Measurements from ENCODE around the gene COMMD2. TPM values are rescaled to one million over a fixed set of nuclear protein-coding genes. Genes with fewer than 3 reads are reported as not detected.

Gene COMMD2
- total RNA-seq: 55.3 and 60.8 TPM in 2 replicates
- long read RNA-seq, transcript COMMD2-203 (5 exons, 3,706 nt): major isoform, 52 of 60 reads
- long read RNA-seq, partial matches to known transcripts: 1 of 60 reads
- long read RNA-seq, other reads (novel, unspliced or antisense): 3 of 60 reads

DNA sequence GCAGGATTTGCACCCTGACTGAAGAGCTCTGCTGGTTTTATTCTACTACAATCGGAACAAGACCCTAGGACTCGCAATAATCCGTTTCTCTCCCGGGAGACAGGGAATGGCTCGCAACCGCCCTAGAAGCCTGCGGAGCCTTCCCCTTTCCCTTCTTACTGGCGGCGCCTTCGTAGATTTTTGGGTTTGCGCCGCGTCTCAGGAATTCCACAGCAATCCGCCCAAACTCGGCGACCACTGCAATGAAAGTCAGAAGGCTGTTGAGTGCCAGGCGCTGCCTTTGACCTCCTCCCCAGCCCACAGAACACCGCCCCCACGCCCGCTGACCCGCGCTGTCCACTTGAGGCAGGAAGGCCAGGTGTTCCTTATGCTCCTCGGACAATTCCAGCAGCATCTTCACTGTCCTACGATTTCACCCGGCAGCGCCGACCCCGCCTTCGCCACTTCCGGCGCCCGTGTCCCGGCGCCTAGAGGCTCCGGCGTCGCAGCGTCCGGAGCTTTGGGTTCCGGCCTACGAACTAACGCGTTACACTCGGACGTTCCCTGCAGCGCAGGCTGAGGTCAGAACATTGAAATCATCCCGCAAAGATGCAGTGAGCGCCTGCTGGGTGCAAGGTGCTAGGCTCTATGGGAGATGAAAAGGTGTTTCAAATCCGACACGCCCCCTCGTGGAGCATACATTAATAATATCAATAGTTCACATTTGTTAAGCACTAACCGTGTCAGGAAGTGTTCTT is at the start of gene COMMD2:
Gene COMMD2 (minus strand): TSS at position 439 of the 737 bp plus-strand sequence. CDS start 45 bp downstream, at position 394.
- H3K27me3 Mint-ChIP-seq: peaks cover 4% of the 10 kb centered on the region
- H3K27ac Mint-ChIP-seq: peak within 1 kb of the TSS; percentile 97
- H3K4me3 Mint-ChIP-seq (ENCODE audit: low read depth): peak within 1 kb of the TSS; percentile 99
- H3K9me3 Mint-ChIP-seq (ENCODE audit: low read depth): no peaks in the 10 kb centered on the region
- peaks cover 6% of the 10 kb centered on the region for H3K4me1 Mint-ChIP-seq (ENCODE audit: low read depth)
- DNase-seq (ENCODE audit: low spot score, unreplicated experiment): peak; percentile 62
- TF ChIP-seq, protein P1, sequence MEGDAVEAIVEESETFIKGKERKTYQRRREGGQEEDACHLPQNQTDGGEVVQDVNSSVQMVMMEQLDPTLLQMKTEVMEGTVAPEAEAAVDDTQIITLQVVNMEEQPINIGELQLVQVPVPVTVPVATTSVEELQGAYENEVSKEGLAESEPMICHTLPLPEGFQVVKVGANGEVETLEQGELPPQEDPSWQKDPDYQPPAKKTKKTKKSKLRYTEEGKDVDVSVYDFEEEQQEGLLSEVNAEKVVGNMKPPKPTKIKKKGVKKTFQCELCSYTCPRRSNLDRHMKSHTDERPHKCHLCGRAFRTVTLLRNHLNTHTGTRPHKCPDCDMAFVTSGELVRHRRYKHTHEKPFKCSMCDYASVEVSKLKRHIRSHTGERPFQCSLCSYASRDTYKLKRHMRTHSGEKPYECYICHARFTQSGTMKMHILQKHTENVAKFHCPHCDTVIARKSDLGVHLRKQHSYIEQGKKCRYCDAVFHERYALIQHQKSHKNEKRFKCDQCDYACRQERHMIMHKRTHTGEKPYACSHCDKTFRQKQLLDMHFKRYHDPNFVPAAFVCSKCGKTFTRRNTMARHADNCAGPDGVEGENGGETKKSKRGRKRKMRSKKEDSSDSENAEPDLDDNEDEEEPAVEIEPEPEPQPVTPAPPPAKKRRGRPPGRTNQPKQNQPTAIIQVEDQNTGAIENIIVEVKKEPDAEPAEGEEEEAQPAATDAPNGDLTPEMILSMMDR (IDR thresholded peaks at IDR 0.05; ENCODE audit: unreplicated experiment): peak; percentile 56
- H3K36me3 Mint-ChIP-seq (ENCODE audit: insufficient read depth): peaks cover 12% of the 10 kb centered on the region

DNA sequence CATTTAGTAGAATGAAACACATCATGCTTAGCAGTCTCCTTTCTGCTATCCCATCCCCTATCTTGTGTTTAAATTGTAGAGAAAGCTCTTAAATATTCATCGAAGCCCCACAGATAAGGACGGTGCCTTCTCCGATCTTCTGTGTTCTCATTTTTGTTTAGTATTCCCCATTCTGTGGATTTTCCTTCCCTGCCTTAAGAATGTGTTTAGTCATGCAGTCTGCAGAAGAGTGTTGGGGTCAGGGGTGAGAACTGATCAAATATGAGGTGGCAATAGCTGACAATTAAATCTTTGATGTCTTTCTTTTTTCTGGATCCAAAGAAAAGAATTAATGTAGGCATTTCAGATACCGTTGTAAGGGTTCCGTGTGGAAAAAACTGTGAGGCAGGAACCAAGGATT is 49.4 kb upstream of the COMMD2 start:
- DNase-seq (ENCODE audit: low spot score, unreplicated experiment): no peak
- H3K4me1 Mint-ChIP-seq (ENCODE audit: low read depth): no peaks in the 10 kb centered on the region
- no peaks in the 10 kb centered on the region for H3K36me3 Mint-ChIP-seq (ENCODE audit: insufficient read depth)
- TF ChIP-seq, protein P1 (IDR thresholded peaks at IDR 0.05; ENCODE audit: unreplicated experiment): no peak
- peaks cover 3% of the 10 kb centered on the region for H3K27me3 Mint-ChIP-seq
- no peak overlapping the region for H3K4me3 Mint-ChIP-seq (ENCODE audit: low read depth)
- no peak overlapping the region for H3K27ac Mint-ChIP-seq
- H3K9me3 Mint-ChIP-seq (ENCODE audit: low read depth): peaks cover 10% of the 10 kb centered on the region

DNA sequence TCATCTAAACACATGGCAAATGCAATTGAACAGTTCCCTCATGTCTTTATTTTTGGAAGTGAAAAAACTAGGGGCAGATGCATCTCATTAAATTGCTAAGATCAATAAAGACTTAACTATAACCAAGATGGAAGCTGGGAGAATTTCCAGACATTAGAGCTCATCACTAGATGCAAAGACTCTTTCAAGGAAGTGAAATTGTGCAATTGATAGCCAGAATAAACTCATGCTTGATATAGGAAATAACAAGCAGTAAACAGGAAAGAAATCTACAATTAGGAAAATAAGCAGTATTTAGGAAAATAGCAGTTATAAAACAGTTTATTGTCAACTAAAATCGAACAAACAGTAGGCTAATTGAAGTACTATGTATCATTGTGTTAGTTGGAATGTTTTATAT is 48.9 kb upstream of the COMMD2 start:
- H3K27ac Mint-ChIP-seq: no peak overlapping the region
- no peaks in the 10 kb centered on the region for H3K36me3 Mint-ChIP-seq (ENCODE audit: insufficient read depth)
- no peak for DNase-seq (ENCODE audit: low spot score, unreplicated experiment)
- TF ChIP-seq, protein P1 (IDR thresholded peaks at IDR 0.05; ENCODE audit: unreplicated experiment): no peak
- H3K4me1 Mint-ChIP-seq (ENCODE audit: low read depth): no peaks in the 10 kb centered on the region
- H3K4me3 Mint-ChIP-seq (ENCODE audit: low read depth): no peak overlapping the region
- peaks cover 10% of the 10 kb centered on the region for H3K9me3 Mint-ChIP-seq (ENCODE audit: low read depth)
- no peaks in the 10 kb centered on the region for H3K27me3 Mint-ChIP-seq

DNA sequence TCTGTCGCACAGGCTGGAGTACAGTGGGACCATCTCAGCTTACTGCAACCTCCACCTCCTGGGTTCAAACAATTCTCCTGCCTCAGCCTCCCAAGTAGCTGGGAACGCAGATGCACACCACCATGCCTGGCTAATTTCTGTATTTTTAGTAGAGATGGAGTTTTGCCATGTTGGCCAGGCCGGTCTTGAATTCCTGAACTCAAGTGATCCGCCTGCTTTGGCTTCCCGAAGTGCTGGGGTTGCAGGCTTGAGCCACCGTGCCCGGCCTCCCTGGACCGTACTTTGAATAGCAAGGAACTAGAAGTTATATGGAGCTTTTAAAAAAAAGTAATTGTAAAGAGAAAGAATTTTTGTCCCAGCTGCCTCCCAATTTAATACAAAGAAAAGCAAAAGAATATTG is 48.4 kb upstream of the COMMD2 start:
- TF ChIP-seq, protein P1 (IDR thresholded peaks at IDR 0.05; ENCODE audit: unreplicated experiment): no peak
- no peaks in the 10 kb centered on the region for H3K36me3 Mint-ChIP-seq (ENCODE audit: insufficient read depth)
- DNase-seq (ENCODE audit: low spot score, unreplicated experiment): no peak
- no peaks in the 10 kb centered on the region for H3K27me3 Mint-ChIP-seq
- no peaks in the 10 kb centered on the region for H3K4me1 Mint-ChIP-seq (ENCODE audit: low read depth)
- no peak overlapping the region for H3K4me3 Mint-ChIP-seq (ENCODE audit: low read depth)
- no peak overlapping the region for H3K27ac Mint-ChIP-seq
- peaks cover 10% of the 10 kb centered on the region for H3K9me3 Mint-ChIP-seq (ENCODE audit: low read depth)

DNA sequence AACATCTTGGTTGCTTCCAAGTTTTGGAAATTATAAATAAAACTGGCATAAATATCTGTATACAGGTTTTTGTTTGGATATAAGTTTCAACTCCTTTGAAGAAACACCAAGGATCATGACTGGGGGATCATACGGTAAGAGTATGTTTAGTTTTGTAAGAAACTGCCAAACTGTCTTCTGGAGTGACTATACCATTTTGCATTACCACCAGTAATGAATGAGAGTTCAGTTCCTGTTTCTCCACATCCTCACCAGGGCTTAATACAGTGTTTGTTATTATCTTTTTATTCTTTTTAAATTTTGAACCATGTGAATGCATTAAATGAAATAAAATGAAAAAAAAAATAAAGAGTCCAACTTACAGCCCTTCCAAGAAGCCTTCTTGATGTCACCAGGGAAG is 43.7 kb upstream of the COMMD2 start:
- no peaks in the 10 kb centered on the region for H3K27me3 Mint-ChIP-seq
- peaks cover 9% of the 10 kb centered on the region for H3K4me1 Mint-ChIP-seq (ENCODE audit: low read depth)
- H3K4me3 Mint-ChIP-seq (ENCODE audit: low read depth): no peak overlapping the region
- no peak overlapping the region for H3K27ac Mint-ChIP-seq
- TF ChIP-seq, protein P1 (IDR thresholded peaks at IDR 0.05; ENCODE audit: unreplicated experiment): no peak
- no peaks in the 10 kb centered on the region for H3K36me3 Mint-ChIP-seq (ENCODE audit: insufficient read depth)
- H3K9me3 Mint-ChIP-seq (ENCODE audit: low read depth): peaks cover 7% of the 10 kb centered on the region
- DNase-seq (ENCODE audit: low spot score, unreplicated experiment): no peak

All from progenitor cell of endocrine pancreas (in vitro differentiated cells).